Psoas muscle (tissue), 8 donors: Measurements from ENCODE around the gene PEPD. TPM values are rescaled to one million over a fixed set of nuclear protein-coding genes. Genes with fewer than 3 reads are reported as not detected.

Experiments used
- ATAC-seq, 4 donors: fragments of 200-7000 bp; cut with Tn5 transposase; one replicate each; pipeline ENCODE4 v1.9.1; 2020; ENCODE audit warnings: moderate library complexity in 3 of 4, mild to moderate bottlenecking in 2 of 4
- DNase-seq, 2 donors: peaks; one replicate each; pipeline ENCODE4 v3.0.0-alpha.2; 2020
- H3K27ac ChIP-seq: fragments of 200-600 bp; one replicate; pipeline ENCODE4 v1.8.0; 2022
- H3K27me3 ChIP-seq, 3 donors: fragments of 200-600 bp in 1 of 3; one replicate each; pipeline versions ENCODE4 v1.6.1 to v1.8.0; 2013 to 2022; ENCODE audit warnings: low read length in 2 of 3, mild to moderate bottlenecking in 2 of 3, moderate library complexity in 1 of 3; ENCODE audit not compliant: insufficient read depth in 3 of 3
- H3K36me3 ChIP-seq, 2 donors: fragments of 200-600 bp in 1 of 2; one replicate each; pipeline versions ENCODE4 v1.6.1 to v1.8.0; 2013 to 2022; ENCODE audit warnings: low read depth in 1 of 2, mild to moderate bottlenecking in 1 of 2, moderate library complexity in 1 of 2; ENCODE audit not compliant: insufficient read depth in 1 of 2
- H3K4me1 ChIP-seq: fragments of 200-600 bp; one replicate; pipeline ENCODE4 v1.8.0; 2022
- H3K4me3 ChIP-seq: fragments of 200-600 bp; one replicate; pipeline ENCODE4 v1.8.0; 2022; ENCODE audit warnings: mild to moderate bottlenecking
- H3K9me3 ChIP-seq: fragments of 200-600 bp; one replicate; pipeline ENCODE4 v1.8.0; 2022
- CTCF ChIP-seq: fragments of 200-600 bp; IDR thresholded peaks from one replicate; pipeline ENCODE4 v1.8.0; 2022; ENCODE audit warnings: antibody characterized with exemption
- WGBS, 3 donors: extraction: QIAGEN DNeasy Blood & Tissue Kit; methylation state at CpG; one replicate each; pipeline versions ENCODE4 v1.1.6 to v1.1.7; 2013; 5-methylcytosine and 5-hydroxymethylcytosine counted together
- intact Hi-C, 2 donors: fragments of 100-400 bp; cut with DNase I; formaldehyde crosslinking; loops; one replicate each; pipeline versions ENCODE4 v1.11.0 to v1.14.2; 2022
- polyA plus RNA-seq, 3 donors: library from polyadenylated mRNA; stranded (reverse); fragments of 200-250 nt; gene quantifications; one replicate each; pipeline ENCODE4 v1.2.3, GENCODE V29; 2013
- total RNA-seq, 4 donors: library from RNA; stranded (reverse); fragmentation: NEBNext Ultra II Directional in 2 of 4; extraction: Animal tissue kit (Norgen Biotek cat#: 25700) in 2 of 4; gene quantifications; one replicate each; pipeline versions ENCODE4 v1.2.1 to v1.2.4, GENCODE V29; 2021 to 2023
- donor health status: healthy with polysubstance abuse.
- donor health status: DM: no; HTN: no; CAD: no; lungs with moderate emphysema.
- donor health status: Bipolar disorder and iron deficiency.
- donor health status: healthy.
- donor health status: DM: yes; HTN: yes; CAD: no.
- donor health status: DM: no; HTN: no; CAD: no.
- donor health status: DM: no; HTN: no; CAD: no.
- donor health status: DM: yes; HTN: yes; CAD: no.

PEPD gene
- total and polyA plus RNA-seq, 7 donors = 26.3 to 40.2 (median 35.1) TPM

- peaks cover 50% of the 10 kb centered on the region for H3K4me1 ChIP-seq
- WGBS, 3 donors = 57 to 82% (median 77%) methylated on average over 2 of the region's 2 CpGs
- peak overlapping the region; percentile 87 for H3K4me3 ChIP-seq
- TF ChIP-seq CTCF = no peak
- DNase-seq (peak; percentile 85 to 88), ATAC-seq (no peak)
- H3K27ac ChIP-seq = peak overlapping the region; percentile 97
- no peaks in the 10 kb centered on the region for H3K27me3 ChIP-seq
- intact Hi-C loops = no loop called here
- H3K36me3 ChIP-seq = peaks cover 0 to 23% of the 10 kb centered on the region in 2 donors
- H3K9me3 ChIP-seq = no peaks in the 10 kb centered on the region
Observed at GRCh38 chr19:33376423-33376822, 145.2 kb downstream of the PEPD start.

- intact Hi-C loops = no loop called here
- Histone ChIP-seq H3K36me3 (peaks cover 0 to 17% of the 10 kb centered on the region in 2 donors), H3K27me3 (no peaks in the 10 kb centered on the region)
Observed at GRCh38 chr19:33375837-33376159, 145.8 kb downstream of the PEPD start.

GRCh38 chr19:33375156-33375836 lies 146.3 kb downstream of the PEPD start:
- Histone ChIP-seq H3K4me3 (peak overlapping the region; percentile 87), H3K27me3 (no peaks in the 10 kb centered on the region), H3K9me3 (no peaks in the 10 kb centered on the region), H3K27ac (peak overlapping the region; percentile 97), H3K4me1 (peaks cover 49% of the 10 kb centered on the region), H3K36me3 (peaks cover 0 to 14% of the 10 kb centered on the region in 2 donors)
- intact Hi-C loops = no loop called here
- no peak for DNase-seq
- no peak for ATAC-seq
- 78 to 82% (median 80%) methylated on average over 9 of the region's 9 CpGs for WGBS, 3 donors
- TF ChIP-seq CTCF = no peak

More at GRCh38 chr19:33375837-33376159, 145.8 kb downstream of the PEPD start:
- H3K4me1 ChIP-seq = peaks cover 49% of the 10 kb centered on the region
- DNase-seq = no peak
- peak in 2 of 4 donors; percentile 13 to 17 for ATAC-seq
- peak overlapping the region; percentile 87 for H3K4me3 ChIP-seq
- H3K27ac ChIP-seq = peak overlapping the region; percentile 97
- H3K9me3 ChIP-seq = no peaks in the 10 kb centered on the region
- WGBS, 3 donors = 83 to 93% (median 92%) methylated on average over 1 of the region's 1 CpG
- no peak for TF ChIP-seq CTCF

- no peaks in the 10 kb centered on the region for H3K9me3 ChIP-seq
- H3K4me3 ChIP-seq = peak overlapping the region; percentile 87
- TF ChIP-seq CTCF = no peak
- DNase-seq (peak in 1 of 2 donors; percentile 56), ATAC-seq (no peak)
- H3K27me3 ChIP-seq = no peaks in the 10 kb centered on the region
- peaks cover 0 to 4% of the 10 kb centered on the region in 2 donors for H3K36me3 ChIP-seq
- intact Hi-C loops = loop anchor here (5.0 kb wide), 1 partner anchor 72 kb away; the partner anchor contains the start of gene CEBPA (in 2 of the 2)
- 0 to 2% (median 0%) methylated on average over 22 of the region's 22 CpGs for WGBS, 3 donors
- H3K4me1 ChIP-seq = peaks cover 46% of the 10 kb centered on the region
- H3K27ac ChIP-seq = peak overlapping the region; percentile 97
Observed at GRCh38 chr19:33374236-33374714, 147.3 kb downstream of the PEPD start.
